NB4 (cell line): ENCODE measurements around the gene RASAL2.

Source experiments
- DNase-seq: peaks from one replicate; pipeline ENCODE4 v3.0.0; 2010; ENCODE audit warnings: low read depth
- H3K4me3 ChIP-seq: one replicate; pipeline ENCODE4 v1.5.1; 2011; ENCODE audit warnings: mild to moderate bottlenecking, low read depth, low read length, moderate library complexity
- MYC ChIP-seq: IDR thresholded peaks from 2 replicates; pipeline ENCODE4 v1.6.1; 2011; ENCODE audit warnings: low read depth, low read length
- POLR2A ChIP-seq: IDR thresholded peaks from 2 replicates; pipeline ENCODE4 v1.6.1; 2011; ENCODE audit warnings: mild to moderate bottlenecking; ENCODE audit not compliant: insufficient read length; ENCODE audit errors: extremely low read depth
- TF ChIP-seq, protein P1 (sequence below): IDR thresholded peaks from one replicate; pipeline ENCODE4 v1.5.1; 2012; ENCODE audit warnings: low read depth, low read length
- TF ChIP-seq, protein P2 (sequence below): IDR thresholded peaks from 2 replicates; pipeline ENCODE4 v1.6.1; 2011; ENCODE audit warnings: low read depth, low read length

The RASAL2 gene

GRCh38 chr1:178092878-178093493 lies 918 bp upstream of the RASAL2 start:
- peak overlapping the region; percentile 85 for H3K4me3 ChIP-seq
- TF ChIP-seq POLR2A (no peak), MYC (no peak)
- TF ChIP-seq, protein P1, sequence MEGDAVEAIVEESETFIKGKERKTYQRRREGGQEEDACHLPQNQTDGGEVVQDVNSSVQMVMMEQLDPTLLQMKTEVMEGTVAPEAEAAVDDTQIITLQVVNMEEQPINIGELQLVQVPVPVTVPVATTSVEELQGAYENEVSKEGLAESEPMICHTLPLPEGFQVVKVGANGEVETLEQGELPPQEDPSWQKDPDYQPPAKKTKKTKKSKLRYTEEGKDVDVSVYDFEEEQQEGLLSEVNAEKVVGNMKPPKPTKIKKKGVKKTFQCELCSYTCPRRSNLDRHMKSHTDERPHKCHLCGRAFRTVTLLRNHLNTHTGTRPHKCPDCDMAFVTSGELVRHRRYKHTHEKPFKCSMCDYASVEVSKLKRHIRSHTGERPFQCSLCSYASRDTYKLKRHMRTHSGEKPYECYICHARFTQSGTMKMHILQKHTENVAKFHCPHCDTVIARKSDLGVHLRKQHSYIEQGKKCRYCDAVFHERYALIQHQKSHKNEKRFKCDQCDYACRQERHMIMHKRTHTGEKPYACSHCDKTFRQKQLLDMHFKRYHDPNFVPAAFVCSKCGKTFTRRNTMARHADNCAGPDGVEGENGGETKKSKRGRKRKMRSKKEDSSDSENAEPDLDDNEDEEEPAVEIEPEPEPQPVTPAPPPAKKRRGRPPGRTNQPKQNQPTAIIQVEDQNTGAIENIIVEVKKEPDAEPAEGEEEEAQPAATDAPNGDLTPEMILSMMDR: no peak
- TF ChIP-seq, protein P2, sequence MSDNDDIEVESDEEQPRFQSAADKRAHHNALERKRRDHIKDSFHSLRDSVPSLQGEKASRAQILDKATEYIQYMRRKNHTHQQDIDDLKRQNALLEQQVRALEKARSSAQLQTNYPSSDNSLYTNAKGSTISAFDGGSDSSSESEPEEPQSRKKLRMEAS: no peak
- no peak for DNase-seq

DNA sequence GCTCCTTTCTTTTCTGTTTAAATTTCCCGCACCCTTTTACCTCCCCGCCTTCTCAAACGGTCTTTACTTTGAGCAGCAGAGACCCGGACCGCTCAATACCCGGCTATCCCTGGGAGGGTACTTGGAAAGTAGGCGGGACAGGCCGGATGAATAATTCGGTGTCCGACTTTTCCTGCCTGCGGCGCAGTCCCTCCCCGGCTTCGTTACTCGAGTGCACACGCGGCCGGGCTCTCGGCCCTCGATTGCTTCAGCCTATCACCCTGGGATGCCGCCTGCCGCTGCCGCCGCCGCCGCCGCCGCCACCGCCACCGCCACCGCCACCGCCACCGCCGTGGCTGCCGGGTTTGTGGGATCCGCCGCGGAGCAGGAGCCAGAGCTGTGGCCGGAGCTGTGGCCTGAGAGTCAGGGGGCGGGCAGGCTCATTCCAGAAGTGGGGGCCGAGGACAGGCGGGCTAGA lies 382 bp upstream of the RASAL2 start:
- TF ChIP-seq, protein P1: no peak
- TF ChIP-seq, protein P2: peak; percentile 88
- TF ChIP-seq MYC: peak; percentile 96
- peak; percentile 53 for TF ChIP-seq POLR2A
- peak; percentile 96 for DNase-seq
- peak overlapping the region; percentile 85 for H3K4me3 ChIP-seq

DNA sequence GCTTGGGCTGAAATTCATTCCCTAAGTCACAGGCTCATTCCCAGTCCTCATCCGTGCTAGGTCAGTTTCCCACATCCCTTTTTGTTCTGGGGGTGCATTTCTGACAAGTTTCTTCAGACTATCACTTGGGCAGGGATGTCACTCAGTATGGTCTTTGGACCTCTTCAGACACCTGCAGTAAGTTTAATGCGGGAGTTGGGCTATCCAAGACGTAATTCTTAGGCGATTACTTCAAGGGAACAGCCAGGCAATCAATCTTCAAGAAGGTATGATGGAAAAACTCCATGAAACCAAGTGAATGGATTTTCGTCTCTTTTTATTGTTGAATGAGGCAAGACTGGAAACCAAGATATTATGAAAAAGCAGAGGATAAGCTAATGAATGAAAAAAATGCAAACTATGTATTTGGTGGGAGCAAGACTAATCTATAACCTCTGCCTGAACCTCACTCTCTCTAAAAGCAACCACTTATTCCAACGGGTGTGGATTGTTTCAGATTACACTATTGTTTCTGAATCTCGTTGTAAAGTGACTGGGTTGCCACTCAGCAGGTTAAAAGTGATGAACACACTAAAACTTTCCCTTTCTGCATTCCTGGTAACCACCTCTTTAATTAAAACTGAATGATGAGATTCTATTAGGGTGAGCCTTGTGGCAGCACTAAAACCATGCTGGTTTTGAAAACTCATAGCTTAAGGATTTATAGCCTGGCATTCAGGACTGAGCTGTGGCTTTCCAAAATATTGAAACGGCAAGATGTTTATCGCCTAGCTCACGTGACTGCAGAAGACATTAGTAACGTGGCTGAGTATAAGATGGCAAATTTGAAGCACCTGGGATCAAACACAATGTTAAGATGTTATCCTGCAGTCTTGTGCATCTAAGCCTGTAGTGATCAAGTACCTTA lies 1.1 kb downstream of the RASAL2 start:
- TF ChIP-seq MYC: no peak
- TF ChIP-seq, protein P1: no peak
- TF ChIP-seq, protein P2: no peak
- no peak for TF ChIP-seq POLR2A
- no peak for DNase-seq
- H3K4me3 ChIP-seq: peak overlapping the region; percentile 77

- no peak overlapping the region for H3K4me3 ChIP-seq
- DNase-seq: no peak
- TF ChIP-seq, protein P2: no peak
- TF ChIP-seq MYC: no peak
- TF ChIP-seq POLR2A: no peak
- TF ChIP-seq, protein P1: no peak
Observed at GRCh38 chr1:178096421-178096820, 2.5 kb downstream of the RASAL2 start.

DNA sequence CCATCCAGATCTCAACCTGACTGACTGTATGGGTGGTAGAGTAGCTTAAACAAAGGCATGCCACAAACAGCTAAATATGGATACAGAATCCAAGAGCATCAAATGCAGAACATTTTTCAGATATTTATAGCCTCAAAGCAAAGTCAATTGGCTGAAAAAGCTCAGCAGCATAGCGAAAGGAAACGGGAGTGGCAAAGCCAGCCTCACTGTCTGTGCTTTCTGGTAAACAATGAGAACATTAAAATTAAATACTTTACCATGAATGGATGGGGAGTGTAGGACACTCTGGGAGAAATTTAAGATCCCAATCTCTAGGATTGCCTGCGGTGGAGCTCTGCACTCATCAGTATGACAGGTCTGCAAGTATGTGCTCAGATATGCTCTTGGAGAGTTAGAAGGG lies 4.4 kb downstream of the RASAL2 start:
- DNase-seq: no peak
- TF ChIP-seq, protein P1: no peak
- TF ChIP-seq MYC (no peak), POLR2A (no peak)
- TF ChIP-seq, protein P2: no peak
- H3K4me3 ChIP-seq: no peak overlapping the region
